Tongue (tissue), 3 donors: ENCODE results near the gene ALDH3A2. TPM values are rescaled to one million over a fixed set of nuclear protein-coding genes. Genes with fewer than 3 reads are reported as not detected.
A peak's percentile ranks its signal among the peaks of the same experiment; 100 is the strongest.

ENCODE experiments used
- DNase-seq: peaks from one replicate; pipeline ENCODE4 v3.0.0-alpha.2; 2015
- small RNA-seq: library from RNA; depleted of rRNA; stranded (forward); fragments of <200 nt; gene quantifications from one replicate; pipeline ENCODE3, GENCODE V24; 2014; ENCODE audit warnings: low replicate concordance
- total RNA-seq: library from RNA; depleted of rRNA; stranded (reverse); fragments of >200 nt; gene quantifications from one replicate; pipeline ENCODE4 v1.2.3, GENCODE V29; 2014

ALDH3A2 gene
- total RNA-seq, 1 donor from 2014 or later = 210 TPM

- no peak for DNase-seq
These were observed 66.2 kb downstream of the ALDH3A2 start for GRCh38 chr17:19714542-19715411.

GRCh38 chr17:19716108-19717030 is 67.8 kb downstream of the ALDH3A2 start, which contains the start of gene SLC47A2:
SLC47A2 (minus strand) TSS chr17:19716584; CDS start chr17:19716555, 29 bp downstream.
- no peak for DNase-seq

- no peak for DNase-seq
These were observed 68.4 kb downstream of the ALDH3A2 start for GRCh38 chr17:19717031-19717360.

GRCh38 chr17:19717411-19717908 is 68.9 kb downstream of the ALDH3A2 start:
- no peak for DNase-seq

- no peak for DNase-seq
These were observed 69.6 kb downstream of the ALDH3A2 start for GRCh38 chr17:19718041-19718612.

- no peak for DNase-seq
These were observed 70.2 kb downstream of the ALDH3A2 start for GRCh38 chr17:19718613-19719354.

- DNase-seq = no peak
These were observed 71.0 kb downstream of the ALDH3A2 start for GRCh38 chr17:19719355-19720209.

- DNase-seq = no peak
These were observed 71.6 kb downstream of the ALDH3A2 start for GRCh38 chr17:19720210-19720475.

- DNase-seq = peak; percentile 34
These were observed 72.3 kb downstream of the ALDH3A2 start for GRCh38 chr17:19720631-19721426.

- peak; percentile 46 for DNase-seq
These were observed 75.4 kb downstream of the ALDH3A2 start for GRCh38 chr17:19723964-19724363.

GRCh38 chr17:19724501-19725420 is 76.2 kb downstream of the ALDH3A2 start:
- no peak for DNase-seq

- DNase-seq = no peak
These were observed 76.9 kb downstream of the ALDH3A2 start for GRCh38 chr17:19725486-19725885.

- peak; percentile 45 for DNase-seq
These were observed 78.3 kb downstream of the ALDH3A2 start for GRCh38 chr17:19726631-19727376.

Small RNAs within 50 kb of the gene (small RNA-seq; reads per million reads assigned to genes)
- gene NMTRQ-TTG12-1 (not detected), gene RF00322 (not detected)

Other genes starting within 250 kb of the ALDH3A2 start
- gene RNF112, start 237.5 kb upstream of the ALDH3A2 start, total RNA-seq = 3.2 TPM
- 10.9 TPM for gene SLC47A1, start 114.9 kb upstream of the ALDH3A2 start, total RNA-seq
- 1.5 TPM for gene SLC47A2, start 67.8 kb downstream of the ALDH3A2 start, total RNA-seq
- 17.1 TPM for gene ALDH3A1, start 99.5 kb downstream of the ALDH3A2 start, total RNA-seq
- 24.6 TPM for gene ULK2, start 219.2 kb downstream of the ALDH3A2 start, total RNA-seq